AG04449 (cell line): Measurements from ENCODE around the gene CCNYL1.

Experiments
- CTCF ChIA-PET: fragments of 350-600 bp; formaldehyde crosslinking; extraction: SDS; loops from one replicate; lab custom pipeline; 2021; ENCODE audit warnings: antibody characterized with exemption; lab: Yijun Ruan, JAX
- POLR2A ChIA-PET: fragments of 400-600, 350-600 bp; formaldehyde crosslinking; extraction: SDS; loops from one replicate; lab custom pipeline; 2020; ENCODE audit warnings: antibody characterized with exemption, inconsistent platforms; lab: Yijun Ruan, JAX
- DNase-seq: peaks from one replicate; pipeline ENCODE4 v3.0.0-alpha.2; 2010; ENCODE audit warnings: low read depth, low spot score
- H3K4me3 ChIP-seq: 2 replicates; pipeline ENCODE4 v1.5.1; 2011; ENCODE audit warnings: low read depth, mild to moderate bottlenecking, control low read depth, low read length
- CTCF ChIP-seq: IDR thresholded peaks from one replicate; pipeline ENCODE4 v1.5.1; 2011; ENCODE audit warnings: mild to moderate bottlenecking, moderate library complexity, low read length, control low read depth, inconsistent platforms; ENCODE audit not compliant: insufficient read depth; ENCODE audit errors: missing control alignments

CCNYL1 gene

GRCh38 chr2:207777124-207777523 is 65.7 kb downstream of the CCNYL1 start:
- DNase-seq, result no peak
- TF ChIP-seq CTCF, result no peak
- no peak overlapping the region for H3K4me3 ChIP-seq
- POLR2A ChIA-PET, result no interaction called here
- CTCF ChIA-PET, result no interaction called here

GRCh38 chr2:207778298-207778882 is 67.0 kb downstream of the CCNYL1 start:
- CTCF ChIA-PET, result no interaction called here
- POLR2A ChIA-PET, result no interaction called here
- DNase-seq, result no peak
- no peak overlapping the region for H3K4me3 ChIP-seq
- TF ChIP-seq CTCF, result no peak

- POLR2A ChIA-PET, result no interaction called here
Measured at GRCh38 chr2:207779523-207779922, 68.1 kb downstream of the CCNYL1 start.

GRCh38 chr2:207782238-207783030 is 71.0 kb downstream of the CCNYL1 start:
- ChIA-PET CTCF (interaction anchor here (1.3 to 2.6 kb wide), 3 partner anchors 10 to 291 kb away, joined by 3 to 9 read pairs (median 7); partner anchors contain the start of gene FZD5), POLR2A (interaction anchor here (0.6 kb wide), 1 partner anchor 643 kb away, joined by 4 read pairs; no protein-coding TSS in a partner anchor)
- no peak for TF ChIP-seq CTCF
- DNase-seq, result no peak
- H3K4me3 ChIP-seq, result no peak overlapping the region

More at GRCh38 chr2:207779523-207779922, 68.1 kb downstream of the CCNYL1 start:
- no peak overlapping the region for H3K4me3 ChIP-seq
- no peak for DNase-seq
- CTCF ChIA-PET, result no interaction called here
- TF ChIP-seq CTCF, result no peak

GRCh38 chr2:207783514-207783913 is 72.1 kb downstream of the CCNYL1 start:
- POLR2A ChIA-PET, result no interaction called here
- CTCF ChIA-PET, result interaction anchor here (0.6 to 1.6 kb wide), 5 partner anchors 8 to 289 kb away, joined by 3 to 7 read pairs (median 3); partner anchors contain the start of gene FZD5
- no peak overlapping the region for H3K4me3 ChIP-seq
- no peak for DNase-seq
- TF ChIP-seq CTCF, result no peak

- POLR2A ChIA-PET, result no interaction called here
- no peak for DNase-seq
- CTCF ChIA-PET, result interaction anchor here (1.2 kb wide), 1 partner anchor 255 kb away, joined by 5 read pairs; no protein-coding TSS in a partner anchor
- no peak for TF ChIP-seq CTCF
- H3K4me3 ChIP-seq, result no peak overlapping the region
Measured at GRCh38 chr2:207784898-207785297, 73.5 kb downstream of the CCNYL1 start.
